GM18951 (cell line): ENCODE results near the gene PDE3A.

ENCODE experiments used
- POLR2A ChIP-seq: IDR thresholded peaks from 4 replicates; pipeline ENCODE4 v1.6.1; 2011; ENCODE audit warnings: mild to moderate bottlenecking; ENCODE audit not compliant: insufficient read length, insufficient read depth; ENCODE audit errors: extremely low read depth
- in situ Hi-C: fragments of 300-500 bp; cut with MboI; formaldehyde crosslinking; loops from one replicate; pipeline ENCODE4 v1.12.0; 2022; ENCODE audit warnings: low sequenced_read_pairs, mixed read lengths, inconsistent platforms; ENCODE audit not compliant: unreplicated experiment

Gene PDE3A

DNA sequence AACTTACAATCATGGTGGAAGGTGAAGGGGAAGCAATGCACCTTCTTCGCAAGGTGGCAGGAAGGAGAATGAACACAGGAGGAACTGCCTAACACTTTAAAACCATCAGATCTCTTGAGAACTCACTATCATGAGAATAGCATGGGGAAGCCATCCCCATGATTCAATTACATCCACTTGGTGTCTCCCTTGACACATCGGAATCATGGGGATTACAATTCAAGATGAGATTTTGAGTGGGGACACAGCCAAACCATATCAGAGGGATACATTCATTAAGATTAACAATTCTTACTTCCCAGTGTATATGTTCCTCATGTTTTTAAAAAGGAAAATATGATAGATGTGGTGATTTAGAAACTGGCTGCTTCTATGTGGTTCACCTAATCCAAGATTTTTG, 117.9 kb downstream of the PDE3A start:
- no peak for TF ChIP-seq POLR2A
- in situ Hi-C loops: no loop called here

DNA sequence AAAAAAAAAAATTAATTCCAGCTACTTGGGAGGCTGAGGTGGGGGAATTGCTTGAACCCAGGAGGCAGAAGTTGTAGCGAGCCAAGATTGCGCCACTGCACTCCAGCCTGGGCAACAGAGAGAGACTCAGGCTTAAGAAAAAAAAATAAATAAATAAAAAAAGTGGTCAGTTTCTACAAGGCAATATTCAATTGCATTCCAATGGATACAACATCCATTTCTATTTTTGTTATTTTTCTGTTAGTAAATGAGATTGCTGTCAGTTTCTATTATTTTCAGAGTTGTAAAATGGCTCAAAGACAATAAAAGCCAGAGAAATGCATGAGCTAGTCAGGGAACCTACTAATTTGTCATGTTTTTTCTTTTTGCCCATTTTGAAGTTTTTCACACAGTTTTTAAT, 119.2 kb downstream of the PDE3A start:
- TF ChIP-seq POLR2A: no peak
- in situ Hi-C loops: no loop called here

DNA sequence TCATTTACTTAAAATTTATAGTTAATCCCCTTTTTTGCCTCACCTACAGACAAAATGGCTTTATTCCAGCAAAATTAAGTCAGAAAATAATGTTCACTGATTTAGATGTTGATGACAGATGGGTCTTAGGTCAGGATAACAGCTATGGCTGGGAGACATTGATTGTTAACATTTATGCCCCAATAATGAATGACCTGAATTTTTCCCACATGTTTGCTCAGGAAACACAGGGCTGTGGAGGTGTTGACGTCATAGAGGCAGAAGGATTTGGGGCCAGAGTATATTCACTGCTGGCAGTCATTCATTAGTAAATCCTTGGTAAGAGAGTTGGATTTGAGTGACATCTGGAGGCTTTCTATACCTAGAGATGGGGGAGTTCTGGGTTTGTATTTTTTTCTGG, 121.3 kb downstream of the PDE3A start:
- in situ Hi-C loops: no loop called here

DNA sequence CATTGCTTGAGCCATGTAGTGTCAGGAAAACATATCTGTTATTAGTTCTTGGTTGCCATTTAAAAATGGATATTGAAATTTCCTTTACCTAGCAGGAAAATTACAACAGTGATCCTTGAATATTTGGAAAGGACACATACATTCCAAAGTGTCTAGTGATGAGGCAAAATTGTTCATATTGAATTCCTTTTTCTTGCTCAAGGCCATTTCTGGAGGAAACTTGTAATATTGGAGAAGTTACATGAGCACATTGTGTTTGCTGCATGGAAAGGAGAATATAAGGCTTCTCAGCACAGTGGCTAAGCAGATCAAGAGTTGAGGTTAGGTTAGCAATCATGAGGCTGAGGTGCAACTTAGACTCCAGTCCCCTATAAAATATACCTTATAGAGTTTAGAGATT, 121.9 kb downstream of the PDE3A start:
- in situ Hi-C loops: no loop called here
- no peak for TF ChIP-seq POLR2A

More for the DNA sequence above, 121.3 kb downstream of the PDE3A start:
- no peak for TF ChIP-seq POLR2A

DNA sequence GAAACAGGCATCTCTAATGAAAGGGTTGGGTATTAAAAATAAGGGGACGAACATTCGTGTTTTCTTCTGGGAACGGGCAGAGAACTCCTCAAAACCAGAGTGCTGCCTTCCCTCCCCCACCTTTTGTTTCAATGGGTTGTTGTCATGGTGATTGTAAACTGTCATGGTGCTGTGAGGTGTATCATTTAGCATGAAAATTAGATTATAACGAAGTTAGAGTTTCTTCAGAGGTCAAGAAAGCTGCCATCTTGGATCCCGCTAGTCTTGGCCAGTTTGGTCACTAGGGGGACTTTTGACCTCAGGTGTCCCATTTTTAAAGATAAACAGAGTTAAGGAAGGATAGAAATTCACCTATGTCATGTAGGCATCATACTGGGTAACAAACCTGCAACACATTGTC, 123.0 kb downstream of the PDE3A start:
- no peak for TF ChIP-seq POLR2A
- in situ Hi-C loops: no loop called here

DNA sequence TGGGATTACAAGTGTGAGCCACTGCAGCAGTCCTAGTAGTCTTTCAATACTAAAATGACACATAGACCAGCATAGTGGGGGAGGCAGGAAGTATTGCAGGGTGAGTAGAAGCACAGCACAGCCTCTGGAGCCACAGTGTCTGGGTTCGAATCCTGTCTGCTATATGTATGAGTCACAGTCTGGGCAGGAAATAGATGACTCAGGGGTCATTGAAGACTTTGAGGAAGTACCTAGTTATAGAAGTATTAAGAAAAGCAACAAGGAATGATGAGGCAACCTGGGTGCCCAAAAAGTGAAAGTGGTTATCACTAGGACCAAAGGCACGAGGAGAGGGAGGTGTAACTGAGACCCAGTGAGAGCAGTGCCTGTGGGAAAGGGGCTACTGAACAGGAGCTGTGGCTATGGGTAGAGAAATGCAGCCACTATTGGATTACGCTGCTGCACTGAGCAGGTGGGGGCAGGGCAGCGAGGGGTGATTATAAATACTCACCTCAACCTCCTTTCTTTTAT, 124.0 kb downstream of the PDE3A start:
- in situ Hi-C loops: no loop called here
- no peak for TF ChIP-seq POLR2A

DNA sequence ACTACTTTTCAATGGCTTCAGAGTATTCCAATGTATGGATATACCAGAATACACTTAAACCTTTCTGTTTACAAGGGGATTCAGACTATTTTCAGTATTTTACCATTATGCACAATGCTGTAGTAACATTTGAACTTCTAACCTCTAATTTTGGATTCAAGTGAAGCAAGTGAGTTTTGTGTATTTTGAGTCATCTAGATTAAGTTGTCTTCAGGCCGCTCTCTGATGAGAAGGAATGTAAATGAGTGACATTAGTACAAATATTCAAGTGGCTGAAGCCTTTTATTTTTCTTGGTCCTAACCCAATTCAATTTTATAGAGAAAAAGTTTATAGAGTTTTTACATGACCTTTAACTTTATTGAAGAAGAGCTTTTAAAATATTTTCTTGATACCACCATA, 125.6 kb downstream of the PDE3A start:
- TF ChIP-seq POLR2A: no peak
- in situ Hi-C loops: no loop called here

DNA sequence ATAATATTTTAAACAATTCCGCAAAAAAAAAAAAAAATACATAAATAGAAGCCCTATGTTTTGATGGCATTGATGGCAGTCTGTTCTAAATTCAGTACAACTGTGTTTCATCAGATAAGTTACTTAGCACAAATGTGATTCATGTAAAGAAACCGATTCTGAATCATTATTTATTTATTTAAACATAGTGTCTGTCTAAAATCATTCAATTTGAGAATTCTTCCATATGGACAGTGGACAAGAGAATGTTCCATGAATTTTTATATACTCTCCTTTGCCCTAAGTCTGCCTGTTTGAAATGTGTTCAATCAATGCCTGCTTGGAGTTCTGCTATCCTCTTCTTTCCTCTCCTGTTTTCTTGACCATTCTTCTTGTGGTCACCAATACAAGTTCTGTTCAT, 126.5 kb downstream of the PDE3A start:
- no peak for TF ChIP-seq POLR2A
- in situ Hi-C loops: no loop called here

DNA sequence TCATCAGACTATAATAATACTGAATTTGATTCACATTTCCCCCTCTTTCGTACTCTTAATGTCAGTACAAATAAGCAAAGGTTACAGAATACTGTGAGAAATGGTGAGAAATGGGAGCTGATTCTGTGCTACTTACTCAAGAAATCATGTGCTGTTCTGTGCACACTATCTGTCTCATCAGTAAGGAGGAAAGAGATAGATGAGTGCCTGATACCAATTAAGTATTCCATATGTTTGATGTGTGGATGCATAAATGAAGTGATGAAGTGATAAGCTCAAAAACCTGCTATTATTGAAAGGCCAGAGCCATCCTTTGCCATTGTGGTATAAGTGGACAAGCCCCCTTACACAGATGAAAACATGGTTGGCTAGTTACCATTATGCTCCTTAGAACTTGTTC, 127.7 kb downstream of the PDE3A start:
- TF ChIP-seq POLR2A: no peak
- in situ Hi-C loops: no loop called here

DNA sequence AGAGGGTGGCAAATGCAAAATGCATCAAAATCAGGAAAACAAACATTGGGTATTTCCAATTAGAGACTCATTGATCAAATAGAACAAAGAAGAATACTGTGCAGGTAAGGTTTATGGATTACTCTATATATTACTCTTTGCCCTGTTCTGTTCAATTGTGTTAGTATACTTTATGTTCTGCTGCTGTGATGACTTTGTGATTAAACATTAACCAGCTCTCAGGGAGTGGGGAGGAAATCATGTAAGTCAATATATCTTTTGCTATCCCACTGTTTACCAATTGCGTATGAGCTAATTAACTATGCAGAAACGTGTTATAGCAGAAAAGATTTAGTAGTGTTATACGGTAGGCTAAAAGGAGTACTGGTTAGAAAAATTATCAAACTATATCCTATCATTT, 129.4 kb downstream of the PDE3A start:
- in situ Hi-C loops: no loop called here
- TF ChIP-seq POLR2A: no peak

DNA sequence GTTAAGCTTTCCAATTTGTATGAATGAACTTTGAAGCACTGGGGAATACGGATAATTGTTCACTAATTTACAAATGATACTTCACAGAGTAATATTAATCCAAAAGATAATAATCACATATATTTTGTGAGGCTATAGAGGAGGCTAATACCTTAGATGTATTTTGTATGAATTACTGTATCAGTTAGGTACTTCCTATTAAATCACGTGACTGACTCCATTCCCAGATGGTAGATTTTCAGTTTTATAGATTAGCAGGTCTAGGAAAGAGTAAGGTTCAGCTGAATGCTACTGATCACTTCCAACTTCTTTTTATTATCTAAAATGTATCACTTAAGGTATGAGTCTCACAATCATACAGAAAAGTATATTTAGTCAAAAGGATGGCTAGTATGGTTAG, 133.6 kb downstream of the PDE3A start:
- no peak for TF ChIP-seq POLR2A
- in situ Hi-C loops: no loop called here

DNA sequence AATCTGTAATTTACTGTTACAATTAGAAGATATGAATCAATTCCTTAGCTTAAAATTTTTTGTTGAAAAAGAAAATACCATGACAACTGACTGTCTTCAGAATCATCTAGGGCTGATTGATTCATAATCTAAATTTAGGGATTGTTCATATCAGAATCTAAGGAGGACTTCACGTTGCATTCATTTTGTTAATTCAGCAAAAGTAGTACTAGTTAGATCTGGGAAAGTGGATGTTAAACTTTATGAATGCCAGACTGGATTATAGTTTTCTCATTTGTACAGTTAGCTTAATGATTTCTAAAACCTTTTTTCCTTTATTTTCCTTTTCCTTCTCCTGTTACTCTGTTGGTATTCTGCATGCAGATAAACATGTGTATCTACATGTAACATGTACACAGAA, 135.5 kb downstream of the PDE3A start:
- in situ Hi-C loops: no loop called here

DNA sequence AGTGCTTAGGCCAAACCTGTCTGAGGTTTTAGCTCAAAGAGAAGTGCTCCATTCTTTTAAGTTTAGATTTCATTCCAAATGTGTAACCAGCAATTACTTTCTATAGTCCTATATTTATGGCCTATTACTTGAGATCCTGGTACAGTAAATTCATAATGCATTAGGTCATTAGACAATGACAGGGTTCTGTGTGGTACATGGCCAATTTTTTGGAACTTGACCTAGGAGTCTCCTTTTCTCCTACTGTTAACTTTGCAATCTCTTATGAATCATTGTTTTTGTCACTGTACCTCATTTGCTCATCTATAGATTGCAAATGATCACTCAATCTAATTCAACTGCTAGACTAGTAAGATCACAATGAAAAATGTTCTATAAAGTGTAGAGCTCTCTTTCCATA, 136.7 kb downstream of the PDE3A start:
- in situ Hi-C loops: no loop called here
- TF ChIP-seq POLR2A: no peak

More for the DNA sequence above, 135.5 kb downstream of the PDE3A start:
- TF ChIP-seq POLR2A: no peak

DNA sequence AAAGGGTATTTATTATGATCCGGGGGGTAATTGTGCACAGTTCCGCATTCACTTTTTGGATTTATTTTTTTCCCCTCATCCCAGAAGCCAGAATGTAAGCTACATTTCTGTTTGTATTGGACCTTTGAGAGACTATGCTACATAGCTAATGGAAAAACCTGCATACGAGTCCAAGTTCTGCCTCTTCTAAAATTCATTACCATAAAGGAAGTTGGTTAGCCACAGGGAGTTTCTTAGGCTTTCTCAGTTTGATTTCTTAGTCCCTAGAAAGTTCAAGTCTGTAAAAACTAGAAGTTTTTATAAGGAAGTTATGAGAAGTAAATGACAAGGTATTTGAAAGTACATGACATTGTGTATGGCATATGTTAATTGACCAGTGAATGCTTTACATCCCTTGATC, 138.7 kb downstream of the PDE3A start:
- no peak for TF ChIP-seq POLR2A
- in situ Hi-C loops: no loop called here

DNA sequence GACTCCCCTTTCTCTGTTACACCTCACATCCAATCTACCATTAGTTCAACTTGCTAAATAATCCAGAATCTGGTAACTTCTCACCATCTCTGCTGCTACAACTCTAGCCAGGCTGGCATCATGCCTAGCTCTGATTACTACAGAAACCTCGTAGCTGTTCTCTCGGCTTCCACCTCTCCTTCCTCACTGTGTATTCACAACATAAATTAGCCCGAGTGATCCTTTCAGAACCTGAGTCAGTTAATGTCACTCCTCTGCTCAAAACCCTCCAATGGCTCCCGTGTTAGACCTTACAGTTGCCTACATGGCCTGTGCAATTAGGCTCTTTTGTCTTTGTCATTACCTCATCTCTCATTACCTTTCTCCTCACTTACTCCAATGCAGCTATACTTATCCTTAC, 139.4 kb downstream of the PDE3A start:
- TF ChIP-seq POLR2A: no peak
- in situ Hi-C loops: no loop called here
